Activated B cell treated with CpG ODN at 0.5 μM for 24 hours (primary cell): Measurements from ENCODE around the gene OSBPL1A. TPM values are rescaled to one million over a fixed set of nuclear protein-coding genes. Genes with fewer than 3 reads are reported as not detected.

ENCODE experiments used
- ATAC-seq: fragments of 200-7000 bp; cut with Tn5 transposase; one replicate; pipeline ENCODE4 v1.10.0; 2021; ENCODE audit warnings: low read depth, mild to moderate bottlenecking, moderate library complexity
- CTCF ChIA-PET: fragments of 350-600 bp; sonication (Branson Sonifier 250); formaldehyde crosslinking; loops from one replicate; lab custom pipeline; 2021; ENCODE audit warnings: antibody characterized with exemption; lab: Charles Lee
- POLR2A ChIA-PET: fragments of 350-600 bp; sonication (Branson Sonifier 250); formaldehyde crosslinking; loops from one replicate; lab custom pipeline; 2021; ENCODE audit warnings: antibody characterized with exemption; lab: Charles Lee
- DNase-seq: peaks from one replicate; pipeline ENCODE4 v3.0.0; 2022
- H3K27ac Mint-ChIP-seq: one replicate; pipeline ENCODE4 v1.8.0; 2020; ENCODE audit warnings: mixed read lengths
- H3K27me3 Mint-ChIP-seq: one replicate; pipeline ENCODE4 v1.8.0; 2021; ENCODE audit warnings: mixed read lengths
- H3K36me3 Mint-ChIP-seq: one replicate; pipeline ENCODE4 v1.8.0; 2021; ENCODE audit warnings: low read depth, mixed read lengths
- H3K4me1 Mint-ChIP-seq: one replicate; pipeline ENCODE4 v1.8.0; 2021; ENCODE audit warnings: mixed read lengths
- H3K4me3 Mint-ChIP-seq: one replicate; pipeline ENCODE4 v1.8.0; 2020; ENCODE audit warnings: mild to moderate bottlenecking, mixed read lengths
- H3K9me3 Mint-ChIP-seq: one replicate; pipeline ENCODE4 v1.8.0; 2020; ENCODE audit warnings: mixed read lengths
- CTCF ChIP-seq: fragments of 200-600 bp; IDR thresholded peaks from one replicate; pipeline ENCODE4 v1.8.0; 2022; ENCODE audit warnings: antibody characterized with exemption, mild to moderate bottlenecking
- intact Hi-C: fragments of 100-400 bp; cut with micrococcal nuclease; formaldehyde crosslinking; loops from one replicate; pipeline ENCODE4 v1.15.1; 2024
- total RNA-seq: library from RNA; stranded (reverse); gene quantifications from 2 replicates; pipeline ENCODE4 v1.2.3, GENCODE V29; 2022

The OSBPL1A gene
- total RNA-seq, 1 donor from 2014 or later = 0.80 TPM

- intact Hi-C loops = no loop called here
- Mint-ChIP-seq H3K36me3 (no peaks in the 10 kb centered on the region), H3K27me3 (peaks cover 7% of the 10 kb centered on the region), H3K4me1 (no peaks in the 10 kb centered on the region), H3K9me3 (no peaks in the 10 kb centered on the region), H3K27ac (no peak overlapping the region), H3K4me3 (no peak overlapping the region)
- POLR2A ChIA-PET = no interaction called here
- ATAC-seq = no peak
- DNase-seq = no peak
- CTCF ChIA-PET = no interaction called here
- TF ChIP-seq CTCF = no peak
These were observed 192.7 kb downstream of the OSBPL1A start for GRCh38 chr18:24204904-24205303.

GRCh38 chr18:24201699-24202687, 195.6 kb downstream of the OSBPL1A start:
- no peaks in the 10 kb centered on the region for H3K4me1 Mint-ChIP-seq
- intact Hi-C loops = no loop called here
- H3K36me3 Mint-ChIP-seq = no peaks in the 10 kb centered on the region
- H3K27ac Mint-ChIP-seq = no peak overlapping the region
- ChIA-PET POLR2A (no interaction called here), CTCF (interaction anchor here (0.8 kb wide), 1 partner anchor 25 kb away, joined by 3 read pairs; no protein-coding TSS in a partner anchor)
- ATAC-seq (no peak), DNase-seq (no peak)
- no peak overlapping the region for H3K4me3 Mint-ChIP-seq
- TF ChIP-seq CTCF = no peak
- peaks cover 2% of the 10 kb centered on the region for H3K27me3 Mint-ChIP-seq
- no peaks in the 10 kb centered on the region for H3K9me3 Mint-ChIP-seq

GRCh38 chr18:24200494-24201290, 196.9 kb downstream of the OSBPL1A start:
- ATAC-seq (no peak), DNase-seq (no peak)
- CTCF ChIA-PET = no interaction called here
- no peaks in the 10 kb centered on the region for H3K36me3 Mint-ChIP-seq
- no peaks in the 10 kb centered on the region for H3K9me3 Mint-ChIP-seq
- no peak for TF ChIP-seq CTCF
- POLR2A ChIA-PET = no interaction called here
- no peaks in the 10 kb centered on the region for H3K4me1 Mint-ChIP-seq
- no peak overlapping the region for H3K4me3 Mint-ChIP-seq
- no peaks in the 10 kb centered on the region for H3K27me3 Mint-ChIP-seq
- H3K27ac Mint-ChIP-seq = no peak overlapping the region
- intact Hi-C loops = no loop called here

GRCh38 chr18:24199372-24199962, 198.2 kb downstream of the OSBPL1A start:
- Mint-ChIP-seq H3K36me3 (no peaks in the 10 kb centered on the region), H3K9me3 (no peaks in the 10 kb centered on the region), H3K27me3 (no peaks in the 10 kb centered on the region), H3K4me3 (no peak overlapping the region), H3K4me1 (no peaks in the 10 kb centered on the region), H3K27ac (no peak overlapping the region)
- no peak for ATAC-seq
- POLR2A ChIA-PET = no interaction called here
- DNase-seq = no peak
- intact Hi-C loops = no loop called here
- CTCF ChIA-PET = no interaction called here
- no peak for TF ChIP-seq CTCF

- H3K4me1 Mint-ChIP-seq = no peaks in the 10 kb centered on the region
These were observed 199.2 kb downstream of the OSBPL1A start for GRCh38 chr18:24198461-24198860.

More at GRCh38 chr18:24198461-24198860, 199.2 kb downstream of the OSBPL1A start:
- CTCF ChIA-PET = no interaction called here
- Mint-ChIP-seq H3K27ac (no peak overlapping the region), H3K9me3 (no peaks in the 10 kb centered on the region), H3K4me3 (no peak overlapping the region), H3K36me3 (no peaks in the 10 kb centered on the region), H3K27me3 (no peaks in the 10 kb centered on the region)
- DNase-seq = no peak
- intact Hi-C loops = no loop called here
- ATAC-seq = no peak
- POLR2A ChIA-PET = no interaction called here
- no peak for TF ChIP-seq CTCF
